ENCODE results near the gene DPCD. TPM values are rescaled to one million over a fixed set of nuclear protein-coding genes. Genes with fewer than 3 reads are reported as not detected.

Gene DPCD
- total and polyA plus RNA-seq, 8 donors, result 4.7 to 17.0 (median 7.1) TPM

GRCh38 chr10:101566333-101567164, 21.6 kb upstream of the DPCD start:
- no peaks in the 10 kb centered on the region for H3K36me3 ChIP-seq
- no peaks in the 10 kb centered on the region for H3K9me3 ChIP-seq
- no peak for TF ChIP-seq CTCF (IDR thresholded peaks at IDR 0.05)
- H3K4me1 ChIP-seq, result peaks cover 7 to 12% (median 7%) of the 10 kb centered on the region in 3 donors
- peaks cover 0 to 18% (median 2%) of the 10 kb centered on the region in 4 donors for H3K27me3 ChIP-seq
- ATAC-seq, result peak in 1 of 4 donors; percentile 17
- no peak overlapping the region for H3K27ac ChIP-seq
- intact Hi-C loops (cut with DNase I), result loop anchor here in 1 of 3 donors (5.0 kb wide), 1 partner anchor 354 kb away; no protein-coding TSS in a partner anchor
- DNase-seq, result peak in 1 of 6 donors; percentile 6
- 7 to 8% methylated on average over 59 of the region's 59 CpGs for WGBS, 2 donors
- FAIRE-seq, result no peak
- peak overlapping the region in 1 of 4 donors; percentile 33 for H3K4me3 ChIP-seq

- H3K36me3 ChIP-seq, result no peaks in the 10 kb centered on the region
- H3K4me1 ChIP-seq, result peaks cover 7 to 12% (median 7%) of the 10 kb centered on the region in 3 donors
- ATAC-seq, result no peak
- H3K9me3 ChIP-seq, result no peaks in the 10 kb centered on the region
- no peak overlapping the region for H3K27ac ChIP-seq
- peaks cover 0 to 18% (median 2%) of the 10 kb centered on the region in 4 donors for H3K27me3 ChIP-seq
- FAIRE-seq, result no peak
- intact Hi-C loops (cut with DNase I), result loop anchor here in 1 of 3 donors (5.0 kb wide), 1 partner anchor 355 kb away; no protein-coding TSS in a partner anchor
- no peak for TF ChIP-seq CTCF (IDR thresholded peaks at IDR 0.05)
- DNase-seq, result no peak
- 64 to 75% methylated on average over 7 of the region's 7 CpGs for WGBS, 2 donors
- H3K4me3 ChIP-seq, result no peak overlapping the region
These were observed 20.7 kb upstream of the DPCD start for GRCh38 chr10:101567165-101568006.

GRCh38 chr10:101568054-101568745, 19.9 kb upstream of the DPCD start:
- no peaks in the 10 kb centered on the region for H3K36me3 ChIP-seq
- H3K4me1 ChIP-seq, result peaks cover 7 to 12% (median 7%) of the 10 kb centered on the region in 3 donors
- no peak overlapping the region for H3K27ac ChIP-seq
- FAIRE-seq (no peak), DNase-seq (no peak), ATAC-seq (no peak)
- H3K9me3 ChIP-seq, result no peaks in the 10 kb centered on the region
- TF ChIP-seq CTCF (IDR thresholded peaks at IDR 0.05), result no peak
- WGBS, 2 donors, result 84 to 89% methylated on average over 17 of the region's 17 CpGs
- intact Hi-C loops (cut with DNase I), result loop anchor here in 1 of 3 donors (5.0 kb wide), 1 partner anchor 356 kb away; no protein-coding TSS in a partner anchor
- no peak overlapping the region for H3K4me3 ChIP-seq
- H3K27me3 ChIP-seq, result peaks cover 0 to 18% (median 2%) of the 10 kb centered on the region in 4 donors

GRCh38 chr10:101569323-101569621, 18.8 kb upstream of the DPCD start:
- Histone ChIP-seq H3K9me3 (no peaks in the 10 kb centered on the region), H3K27ac (no peak overlapping the region), H3K36me3 (no peaks in the 10 kb centered on the region), H3K4me1 (peaks cover 7 to 12% (median 7%) of the 10 kb centered on the region in 3 donors), H3K4me3 (peak overlapping the region in 1 of 4 donors; percentile 68), H3K27me3 (peaks cover 0 to 18% (median 2%) of the 10 kb centered on the region in 4 donors)
- DNase-seq (no peak), FAIRE-seq (no peak), ATAC-seq (no peak)
- TF ChIP-seq CTCF (IDR thresholded peaks at IDR 0.05), result no peak
- 6 to 7% methylated on average over 10 to 11 of the region's 11 CpGs for WGBS, 2 donors
- intact Hi-C loops (cut with DNase I), result loop anchor here in 1 of 3 donors (5.0 kb wide), 1 partner anchor 357 kb away; no protein-coding TSS in a partner anchor

All from pancreas (tissue), 10 donors.